RWPE2 (cell line): ENCODE data around the gene SPATA2.
A peak's percentile ranks its signal among the peaks of the same experiment; 100 is the strongest.

Experiments
- ATAC-seq: fragments of 200-7000 bp; cut with Tn5 transposase; 3 replicates; pipeline ENCODE4 v1.9.1; 2021; ENCODE audit warnings: low read depth
- DNase-seq: peaks from one replicate; pipeline ENCODE4 v3.0.0-alpha.2; 2020; ENCODE audit warnings: low spot score
- H3K27ac ChIP-seq: fragments of 450-650 bp; 2 replicates; pipeline ENCODE4 v1.5.1; 2017; ENCODE audit warnings: mild to moderate bottlenecking; ENCODE audit not compliant: poor library complexity, severe bottlenecking
- H3K27me3 ChIP-seq: fragments of 250-450 bp; sonication (Bioruptor Pico); 2 replicates; pipeline ENCODE4 v1.5.1; 2021; ENCODE audit warnings: mild to moderate bottlenecking, moderate library complexity; ENCODE audit not compliant: insufficient read depth, poor library complexity, severe bottlenecking
- H3K36me3 ChIP-seq: fragments of 250-450 bp; sonication (Bioruptor Pico); 2 replicates; pipeline ENCODE4 v1.5.1; 2020; ENCODE audit warnings: low read depth, mild to moderate bottlenecking, moderate library complexity
- H3K4me1 ChIP-seq: fragments of 250-450 bp; sonication (Bioruptor Pico); 2 replicates; pipeline ENCODE4 v1.5.1; 2021; ENCODE audit warnings: mild to moderate bottlenecking, moderate library complexity; ENCODE audit not compliant: insufficient read depth, poor library complexity, severe bottlenecking
- H3K4me3 ChIP-seq: fragments of 250-450 bp; sonication (Bioruptor Pico); 2 replicates; pipeline ENCODE4 v1.5.1; 2021; ENCODE audit warnings: mild to moderate bottlenecking, moderate library complexity; ENCODE audit not compliant: severe bottlenecking
- H3K9me3 ChIP-seq: fragments of 250-450 bp; sonication (Bioruptor Pico); 2 replicates; pipeline ENCODE4 v1.5.1; 2021; ENCODE audit warnings: mild to moderate bottlenecking, moderate library complexity; ENCODE audit not compliant: severe bottlenecking
- TF ChIP-seq, protein P1 (sequence below): fragments of 450-650 bp; IDR thresholded peaks from one replicate; pipeline ENCODE4 v1.5.1; 2017; ENCODE audit warnings: mild to moderate bottlenecking, moderate library complexity; ENCODE audit not compliant: poor library complexity, severe bottlenecking

SPATA2 gene

DNA sequence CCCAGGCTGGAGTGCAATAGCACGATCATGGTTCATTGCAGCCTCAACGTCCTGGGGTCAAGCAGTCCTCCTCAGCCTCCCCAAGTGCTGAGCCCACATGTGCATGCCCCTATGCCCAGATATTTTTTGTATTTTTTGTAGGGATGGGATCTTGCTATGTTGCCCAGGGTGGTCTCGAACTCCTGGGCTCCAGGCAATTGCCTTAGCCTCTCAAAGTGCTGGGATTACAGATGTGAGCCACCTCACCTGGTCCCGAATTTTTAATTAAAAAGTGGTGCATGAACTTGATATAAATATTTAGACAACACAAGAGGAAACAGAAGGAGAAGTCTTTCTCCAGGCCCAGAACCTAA, 13.8 kb upstream of the SPATA2 start:
- H3K4me3 ChIP-seq: no peak overlapping the region
- TF ChIP-seq, protein P1, sequence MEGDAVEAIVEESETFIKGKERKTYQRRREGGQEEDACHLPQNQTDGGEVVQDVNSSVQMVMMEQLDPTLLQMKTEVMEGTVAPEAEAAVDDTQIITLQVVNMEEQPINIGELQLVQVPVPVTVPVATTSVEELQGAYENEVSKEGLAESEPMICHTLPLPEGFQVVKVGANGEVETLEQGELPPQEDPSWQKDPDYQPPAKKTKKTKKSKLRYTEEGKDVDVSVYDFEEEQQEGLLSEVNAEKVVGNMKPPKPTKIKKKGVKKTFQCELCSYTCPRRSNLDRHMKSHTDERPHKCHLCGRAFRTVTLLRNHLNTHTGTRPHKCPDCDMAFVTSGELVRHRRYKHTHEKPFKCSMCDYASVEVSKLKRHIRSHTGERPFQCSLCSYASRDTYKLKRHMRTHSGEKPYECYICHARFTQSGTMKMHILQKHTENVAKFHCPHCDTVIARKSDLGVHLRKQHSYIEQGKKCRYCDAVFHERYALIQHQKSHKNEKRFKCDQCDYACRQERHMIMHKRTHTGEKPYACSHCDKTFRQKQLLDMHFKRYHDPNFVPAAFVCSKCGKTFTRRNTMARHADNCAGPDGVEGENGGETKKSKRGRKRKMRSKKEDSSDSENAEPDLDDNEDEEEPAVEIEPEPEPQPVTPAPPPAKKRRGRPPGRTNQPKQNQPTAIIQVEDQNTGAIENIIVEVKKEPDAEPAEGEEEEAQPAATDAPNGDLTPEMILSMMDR: no peak
- no peaks in the 10 kb centered on the region for H3K4me1 ChIP-seq
- no peaks in the 10 kb centered on the region for H3K36me3 ChIP-seq
- no peaks in the 10 kb centered on the region for H3K9me3 ChIP-seq
- DNase-seq (no peak), ATAC-seq (no peak)
- no peak overlapping the region for H3K27ac ChIP-seq
- H3K27me3 ChIP-seq: no peaks in the 10 kb centered on the region

DNA sequence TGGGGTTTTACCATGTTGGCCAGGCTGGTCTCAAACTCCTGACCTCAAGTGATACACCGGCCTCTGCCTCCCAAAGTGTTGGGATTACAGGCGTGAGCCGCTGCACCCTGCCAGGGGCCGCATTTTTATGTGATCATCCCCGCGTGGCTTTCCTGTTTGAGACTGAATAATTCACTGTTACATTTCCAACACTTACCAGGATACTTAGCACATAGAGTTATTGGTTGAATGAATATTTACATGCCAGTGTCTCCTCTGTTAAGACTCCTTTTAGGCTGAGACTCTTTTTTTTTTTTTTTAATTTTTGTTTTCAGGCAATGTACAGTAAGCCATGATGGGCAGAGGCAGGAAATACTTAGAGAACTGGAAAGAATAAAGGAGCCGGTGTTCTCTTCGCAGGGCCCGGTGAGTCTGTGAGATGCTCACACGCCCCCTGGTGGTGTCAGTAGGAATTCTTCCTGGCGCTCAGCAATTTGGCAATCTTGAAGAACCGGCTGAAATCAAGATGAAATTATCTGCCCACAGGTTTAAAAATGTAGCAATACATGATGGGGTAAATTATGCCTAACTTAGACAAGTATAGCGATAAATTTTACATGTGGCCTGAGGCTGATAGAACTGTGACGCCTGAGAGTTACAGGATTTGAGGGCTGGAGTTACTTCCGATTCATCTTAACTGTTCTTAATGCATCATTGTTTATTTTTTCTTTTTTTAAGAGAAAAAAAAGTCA, 13.2 kb upstream of the SPATA2 start:
- H3K4me3 ChIP-seq: no peak overlapping the region
- H3K4me1 ChIP-seq: no peaks in the 10 kb centered on the region
- TF ChIP-seq, protein P1: peak; percentile 100
- ATAC-seq (peak; percentile 89), DNase-seq (peak; percentile 90)
- no peaks in the 10 kb centered on the region for H3K27me3 ChIP-seq
- no peaks in the 10 kb centered on the region for H3K36me3 ChIP-seq
- H3K27ac ChIP-seq: no peak overlapping the region
- H3K9me3 ChIP-seq: no peaks in the 10 kb centered on the region

DNA sequence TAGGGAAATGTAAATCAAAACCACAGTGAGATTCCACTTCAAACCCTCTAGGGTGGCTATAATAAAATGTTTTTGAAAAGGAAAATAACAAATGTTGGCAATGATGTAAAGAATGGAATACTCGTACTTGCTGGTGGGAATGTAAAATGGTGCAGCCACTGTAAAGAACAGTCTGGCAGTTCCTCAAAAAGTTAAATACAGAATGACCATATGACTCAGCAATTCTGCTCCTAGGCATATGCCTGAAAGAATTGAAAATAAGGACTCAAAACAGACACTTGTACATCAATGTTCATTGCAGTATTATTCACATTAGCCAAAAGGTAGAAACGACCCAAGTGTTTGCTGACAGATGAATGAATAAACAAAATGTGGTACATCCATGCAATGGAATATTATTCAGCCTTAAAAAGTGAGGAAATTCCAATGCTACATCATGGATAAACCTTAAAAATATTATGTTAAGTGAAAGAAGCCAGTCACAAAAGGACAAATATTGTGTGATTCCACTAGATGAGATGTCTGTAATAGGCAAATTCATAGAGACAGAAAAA, 10.6 kb upstream of the SPATA2 start:
- DNase-seq: no peak
- ATAC-seq: no peak
- H3K4me3 ChIP-seq: no peak overlapping the region
- no peaks in the 10 kb centered on the region for H3K36me3 ChIP-seq
- H3K27ac ChIP-seq: no peak overlapping the region
- no peaks in the 10 kb centered on the region for H3K9me3 ChIP-seq
- TF ChIP-seq, protein P1: no peak
- H3K27me3 ChIP-seq: no peaks in the 10 kb centered on the region
- H3K4me1 ChIP-seq: no peaks in the 10 kb centered on the region

DNA sequence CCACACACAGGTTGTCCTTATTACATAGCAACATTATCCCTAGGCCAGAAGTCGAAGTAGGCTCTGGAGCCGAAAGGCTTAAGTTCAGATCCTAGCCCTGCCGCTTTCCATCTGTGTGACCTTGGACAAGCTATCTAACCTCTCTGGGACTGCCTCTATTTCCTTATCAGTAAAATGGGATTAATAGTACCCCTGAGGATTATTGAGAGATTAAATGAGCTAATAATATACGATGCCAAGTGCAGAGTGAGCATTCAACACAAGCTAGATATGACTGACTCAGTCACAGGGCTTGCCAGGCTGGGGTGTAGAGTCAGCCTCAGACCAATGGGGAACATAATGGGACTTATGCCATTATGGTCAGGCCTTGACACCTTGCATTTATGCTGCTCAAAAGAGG, 8.9 kb upstream of the SPATA2 start:
- Histone ChIP-seq H3K4me3 (no peak overlapping the region), H3K4me1 (no peaks in the 10 kb centered on the region), H3K27ac (no peak overlapping the region), H3K9me3 (no peaks in the 10 kb centered on the region), H3K36me3 (no peaks in the 10 kb centered on the region), H3K27me3 (no peaks in the 10 kb centered on the region)
- TF ChIP-seq, protein P1: no peak
- no peak for ATAC-seq
- no peak for DNase-seq

DNA sequence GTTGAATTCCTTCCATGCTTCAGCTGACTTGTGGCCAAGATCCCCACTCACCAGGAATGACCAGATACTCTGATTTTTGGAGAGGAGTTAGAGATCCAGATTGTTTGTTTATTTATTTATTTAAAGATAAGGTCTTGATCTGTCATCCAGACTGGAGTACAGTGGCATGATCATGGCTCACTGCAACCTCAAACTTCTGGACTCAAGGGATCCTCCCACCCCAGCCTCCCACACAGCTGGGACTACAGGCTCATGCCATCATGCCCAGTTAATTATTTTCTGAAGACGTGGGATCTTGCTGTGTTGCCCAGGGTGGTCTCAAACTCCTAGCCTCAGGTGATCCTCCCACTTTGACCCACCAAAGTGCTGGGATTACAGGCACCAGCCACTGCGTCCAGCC, 4.1 kb upstream of the SPATA2 start:
- DNase-seq (no peak), ATAC-seq (no peak)
- TF ChIP-seq, protein P1: no peak
- no peaks in the 10 kb centered on the region for H3K9me3 ChIP-seq
- no peaks in the 10 kb centered on the region for H3K36me3 ChIP-seq
- no peaks in the 10 kb centered on the region for H3K27me3 ChIP-seq
- H3K4me1 ChIP-seq: peaks cover 5% of the 10 kb centered on the region
- no peak overlapping the region for H3K4me3 ChIP-seq
- no peak overlapping the region for H3K27ac ChIP-seq
